Transverse colon (tissue), 4 donors: ENCODE results near the gene PPY.

Experiments used
- CTCF ChIP-seq, 5 experiments: fragments of 200-600 bp in 3 of 5; fragments of 450-650 bp in 2 of 5; sonication (generic) in 3 of 5; IDR thresholded peaks; 1 replicate in 2 of 5; 2 replicates in 3 of 5; pipeline ENCODE4 v1.5.1; 2016 to 2017; ENCODE audit warnings: antibody characterized with exemption in 5 of 5, inconsistent platforms in 3 of 5, mild to moderate bottlenecking in 2 of 5, moderate library complexity in 1 of 5
- POLR2AphosphoS5 ChIP-seq, 3 donors: sonication (generic); formaldehyde crosslinking; IDR thresholded peaks; one replicate each; pipeline ENCODE4 v1.6.1; 2016; ENCODE audit warnings: antibody characterized with exemption in 3 of 3

GRCh38 chr17:43935204-43935925 is 6.9 kb downstream of the PPY start:
- TF ChIP-seq CTCF (IDR thresholded peaks at IDR 0.05), result no peak
- TF ChIP-seq POLR2AphosphoS5 (IDR thresholded peaks at IDR 0.05), result no peak
